SK-N-SH (cell line): ENCODE data around the gene ZNF784.

Experiments
- GABPA ChIP-seq: IDR thresholded peaks from 2 replicates; pipeline ENCODE4 v1.4.0; 2012; ENCODE audit warnings: low read depth, mild to moderate bottlenecking
- RAD21 ChIP-seq: IDR thresholded peaks from 2 replicates; pipeline ENCODE4 v1.6.1; 2012; ENCODE audit warnings: mild to moderate bottlenecking, low read length
- SIN3A ChIP-seq: IDR thresholded peaks from 2 replicates; pipeline ENCODE4 v1.6.1; 2012; ENCODE audit warnings: low read depth, mild to moderate bottlenecking, low read length, moderate library complexity, borderline replicate concordance
- SMC3 ChIP-seq: IDR thresholded peaks from 2 replicates; pipeline ENCODE4 v1.6.1; 2012; ENCODE audit warnings: low read depth, low read length, improper control_type of control experiment
- TF ChIP-seq, protein P1 (sequence below): IDR thresholded peaks from 2 replicates; pipeline ENCODE4 v1.4.0; 2012; ENCODE audit warnings: low read depth, borderline replicate concordance
- TF ChIP-seq, protein P2 (sequence below): fragments of 200-600 bp; sonication (generic); IDR thresholded peaks from 2 replicates; pipeline ENCODE4 v1.6.1; 2017; ENCODE audit warnings: antibody characterized with exemption, mild to moderate bottlenecking, moderate library complexity

DNA sequence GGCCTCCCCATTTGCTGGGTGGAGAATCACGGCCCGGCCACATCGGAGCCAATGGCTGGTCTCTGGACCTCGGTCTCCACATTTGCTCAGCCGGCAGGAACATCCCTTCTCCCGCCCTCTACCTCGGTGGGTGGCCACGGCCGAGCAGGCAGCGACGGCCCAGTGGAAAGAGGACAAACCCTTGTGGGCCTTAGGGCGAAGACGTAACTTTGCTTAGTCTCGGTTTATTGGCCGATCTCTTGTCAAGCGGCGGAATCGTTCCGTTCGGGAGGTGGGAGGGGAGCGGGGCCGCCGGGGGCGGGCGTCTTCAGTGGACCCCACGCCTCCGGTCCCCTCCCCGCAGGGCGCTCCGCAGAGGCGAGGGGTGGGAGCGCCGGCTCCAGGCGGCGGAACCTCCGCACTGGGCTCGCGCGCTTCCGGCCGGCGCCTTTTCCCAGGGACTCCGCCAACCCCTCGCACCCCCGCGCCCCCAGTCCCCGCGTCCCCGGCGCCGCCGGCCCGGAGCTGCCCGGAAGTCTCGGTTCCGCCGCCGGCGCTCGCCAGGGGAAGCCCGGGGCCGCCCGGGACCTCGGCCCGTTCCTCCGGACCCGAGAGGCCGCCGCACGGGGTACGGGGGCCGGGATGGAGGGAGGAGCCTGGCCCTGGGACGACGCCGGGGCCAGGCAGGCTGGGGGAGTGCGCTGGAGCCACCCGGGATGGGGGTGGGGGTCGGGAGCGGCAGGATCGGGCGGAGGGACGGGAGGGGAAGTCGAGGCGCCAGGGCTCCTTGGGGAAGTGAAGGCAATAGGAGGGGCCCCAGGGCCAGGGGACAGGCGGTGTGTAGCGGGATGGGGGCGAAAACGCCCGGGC lies 16.4 kb upstream of the ZNF784 start, which contains the start of gene ZNF580:
- TF ChIP-seq, protein P1, sequence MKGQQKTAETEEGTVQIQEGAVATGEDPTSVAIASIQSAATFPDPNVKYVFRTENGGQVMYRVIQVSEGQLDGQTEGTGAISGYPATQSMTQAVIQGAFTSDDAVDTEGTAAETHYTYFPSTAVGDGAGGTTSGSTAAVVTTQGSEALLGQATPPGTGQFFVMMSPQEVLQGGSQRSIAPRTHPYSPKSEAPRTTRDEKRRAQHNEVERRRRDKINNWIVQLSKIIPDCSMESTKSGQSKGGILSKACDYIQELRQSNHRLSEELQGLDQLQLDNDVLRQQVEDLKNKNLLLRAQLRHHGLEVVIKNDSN = no peak
- TF ChIP-seq SIN3A (peak; percentile 72; the same call in 1 of the 2 replicates), SMC3 (no peak), GABPA (peak; percentile 62), RAD21 (no peak)
- TF ChIP-seq, protein P2, sequence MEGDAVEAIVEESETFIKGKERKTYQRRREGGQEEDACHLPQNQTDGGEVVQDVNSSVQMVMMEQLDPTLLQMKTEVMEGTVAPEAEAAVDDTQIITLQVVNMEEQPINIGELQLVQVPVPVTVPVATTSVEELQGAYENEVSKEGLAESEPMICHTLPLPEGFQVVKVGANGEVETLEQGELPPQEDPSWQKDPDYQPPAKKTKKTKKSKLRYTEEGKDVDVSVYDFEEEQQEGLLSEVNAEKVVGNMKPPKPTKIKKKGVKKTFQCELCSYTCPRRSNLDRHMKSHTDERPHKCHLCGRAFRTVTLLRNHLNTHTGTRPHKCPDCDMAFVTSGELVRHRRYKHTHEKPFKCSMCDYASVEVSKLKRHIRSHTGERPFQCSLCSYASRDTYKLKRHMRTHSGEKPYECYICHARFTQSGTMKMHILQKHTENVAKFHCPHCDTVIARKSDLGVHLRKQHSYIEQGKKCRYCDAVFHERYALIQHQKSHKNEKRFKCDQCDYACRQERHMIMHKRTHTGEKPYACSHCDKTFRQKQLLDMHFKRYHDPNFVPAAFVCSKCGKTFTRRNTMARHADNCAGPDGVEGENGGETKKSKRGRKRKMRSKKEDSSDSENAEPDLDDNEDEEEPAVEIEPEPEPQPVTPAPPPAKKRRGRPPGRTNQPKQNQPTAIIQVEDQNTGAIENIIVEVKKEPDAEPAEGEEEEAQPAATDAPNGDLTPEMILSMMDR = no peak
